K562 (cell line): Measurements from ENCODE around the gene TSPOAP1. TPM values are rescaled to one million over a fixed set of nuclear protein-coding genes. Genes with fewer than 3 reads are reported as not detected.

ENCODE experiments used
- CBFA2T2 ChIP-seq: fragments of 450-650 bp; conservative IDR thresholded peaks from 2 replicates; pipeline ENCODE4 v1.6.1; 2017; ENCODE audit warnings: mild to moderate bottlenecking
- MAZ ChIP-seq, 2 experiments: fragments of 450-650 bp in 1 of 2; sonication (generic) in 1 of 2; formaldehyde crosslinking; IDR thresholded peaks in 1 of 2; conservative IDR thresholded peaks in 1 of 2; 2 replicates each; pipeline versions ENCODE4 v1.4.0 to v1.5.0; 2020; ENCODE audit warnings: mild to moderate bottlenecking in 1 of 2, missing genetic modification reagents in 1 of 2
- NCOR1 ChIP-seq: fragments of 450-650 bp; IDR thresholded peaks from 2 replicates; pipeline ENCODE4 v1.6.1; 2016; ENCODE audit warnings: mild to moderate bottlenecking, moderate library complexity
- NFIC ChIP-seq: fragments of 450-650 bp; IDR thresholded peaks from 2 replicates; pipeline ENCODE4 v1.6.1; 2017; ENCODE audit warnings: mild to moderate bottlenecking, inconsistent platforms
- RCOR1 ChIP-seq, 2 experiments: IDR thresholded peaks; 2 replicates each; pipeline ENCODE4 v1.6.1; 2012; ENCODE audit warnings: low read depth in 2 of 2, low read length in 2 of 2, borderline replicate concordance in 1 of 2, improper control_type of control experiment in 1 of 2
- TAF7 ChIP-seq: fragments of 450-650 bp; IDR thresholded peaks from 2 replicates; pipeline ENCODE4 v1.6.1; 2016; ENCODE audit warnings: missing genetic modification characterization, missing compliant biosample characterization
- TAL1 ChIP-seq: fragments of 450-650 bp; IDR thresholded peaks from 2 replicates; pipeline ENCODE4 v1.6.1; 2016; ENCODE audit warnings: mild to moderate bottlenecking
- WHSC1 ChIP-seq: IDR thresholded peaks from one replicate; pipeline ENCODE4 v1.6.1; 2012; ENCODE audit warnings: low read length, control low read depth, inconsistent platforms
- polyA plus RNA-seq, 8 experiments: library from polyadenylated mRNA; depleted of rRNA in 4 of 8; stranded (reverse) in 5 of 8; unstranded in 3 of 8; fragments of >200 nt; fragmentation: Nextera tagmentation in 2 of 8; fragmentation: Illumina TruSeq in 1 of 8; extraction: Ambion mirVana in 2 of 8; extraction: Trizol in 1 of 8; gene quantifications; 2 replicates each; pipeline versions ENCODE4 v1.2.1 to v1.2.3, GENCODE V29; 2011 to 2014; ENCODE audit warnings: inconsistent platforms in 1 of 8, missing spikeins in 1 of 8
- total RNA-seq, 7 experiments: library from RNA; depleted of rRNA in 6 of 7; stranded (reverse); fragments of >200 nt in 6 of 7; fragmentation: Illumina TruSeq in 2 of 7; extraction: Trizol in 2 of 7; gene quantifications; 2 replicates each; pipeline versions ENCODE4 v1.2.1 to v1.2.3, GENCODE V29; 2011 to 2021; ENCODE audit warnings: low replicate concordance in 1 of 7
- TF ChIP-seq, protein P1 (sequence below): fragments of 450-650 bp; IDR thresholded peaks from 2 replicates; pipeline ENCODE4 v1.6.1; 2017; ENCODE audit warnings: antibody characterized with exemption, mild to moderate bottlenecking
- TF ChIP-seq, protein P2 (sequence below): fragments of 450-650 bp; IDR thresholded peaks from 2 replicates; pipeline ENCODE4 v1.6.1; 2018; ENCODE audit not compliant: partially characterized antibody
- TF ChIP-seq, protein P3 (sequence below), 3 experiments: fragments of 200-800 bp in 1 of 3; fragments of 250-450 bp in 1 of 3; fragments of 450-650 bp in 1 of 3; sonication (Bioruptor Pico) in 1 of 3; sonication (Bioruptor generic) in 1 of 3; formaldehyde crosslinking in 1 of 3; IDR thresholded peaks; 2 replicates each; pipeline versions ENCODE4 v1.6.1 to v1.8.0; 2016 to 2022; ENCODE audit warnings: mild to moderate bottlenecking in 2 of 3, missing genetic modification characterization in 2 of 3, missing compliant biosample characterization in 1 of 3, moderate library complexity in 1 of 3
- TF ChIP-seq, protein P4 (sequence below): fragments of 200-800 bp; sonication (Bioruptor generic); IDR thresholded peaks from 2 replicates; pipeline ENCODE4 v1.6.1; 2017; ENCODE audit warnings: missing genetic modification characterization, missing compliant biosample characterization
- TF ChIP-seq, protein P5 (sequence below): sonication (generic); IDR thresholded peaks from 2 replicates; pipeline ENCODE4 v1.6.1; 2016

The TSPOAP1 gene
- total and polyA plus RNA-seq, 9 of the 15 experiments (the other 6 are each of a cell fraction or from before 2014, with no cell fraction given) = 0.87 to 3.9 (median 1.8) TPM; not detected in 2

DNA sequence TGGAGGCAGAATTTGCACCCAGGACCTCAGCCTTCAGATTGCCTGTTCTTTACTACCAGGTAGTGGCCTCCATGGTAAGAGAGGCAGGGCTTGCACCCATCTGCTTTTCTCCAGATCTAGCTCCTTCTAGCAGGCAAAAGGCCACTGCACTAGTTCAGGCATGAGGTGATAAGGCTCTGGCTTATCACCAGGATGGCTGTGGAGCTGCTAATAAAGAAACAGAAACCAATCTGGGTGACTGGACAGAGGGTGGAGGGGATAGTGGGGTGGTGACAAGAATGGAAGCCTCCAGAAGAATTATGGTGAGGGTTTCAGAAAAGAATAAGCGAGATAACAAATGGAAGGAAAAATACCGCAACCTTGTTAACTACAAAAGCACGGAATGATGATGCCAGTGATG is 38.9 kb upstream of the TSPOAP1 start (continued):
- TF ChIP-seq, protein P1, sequence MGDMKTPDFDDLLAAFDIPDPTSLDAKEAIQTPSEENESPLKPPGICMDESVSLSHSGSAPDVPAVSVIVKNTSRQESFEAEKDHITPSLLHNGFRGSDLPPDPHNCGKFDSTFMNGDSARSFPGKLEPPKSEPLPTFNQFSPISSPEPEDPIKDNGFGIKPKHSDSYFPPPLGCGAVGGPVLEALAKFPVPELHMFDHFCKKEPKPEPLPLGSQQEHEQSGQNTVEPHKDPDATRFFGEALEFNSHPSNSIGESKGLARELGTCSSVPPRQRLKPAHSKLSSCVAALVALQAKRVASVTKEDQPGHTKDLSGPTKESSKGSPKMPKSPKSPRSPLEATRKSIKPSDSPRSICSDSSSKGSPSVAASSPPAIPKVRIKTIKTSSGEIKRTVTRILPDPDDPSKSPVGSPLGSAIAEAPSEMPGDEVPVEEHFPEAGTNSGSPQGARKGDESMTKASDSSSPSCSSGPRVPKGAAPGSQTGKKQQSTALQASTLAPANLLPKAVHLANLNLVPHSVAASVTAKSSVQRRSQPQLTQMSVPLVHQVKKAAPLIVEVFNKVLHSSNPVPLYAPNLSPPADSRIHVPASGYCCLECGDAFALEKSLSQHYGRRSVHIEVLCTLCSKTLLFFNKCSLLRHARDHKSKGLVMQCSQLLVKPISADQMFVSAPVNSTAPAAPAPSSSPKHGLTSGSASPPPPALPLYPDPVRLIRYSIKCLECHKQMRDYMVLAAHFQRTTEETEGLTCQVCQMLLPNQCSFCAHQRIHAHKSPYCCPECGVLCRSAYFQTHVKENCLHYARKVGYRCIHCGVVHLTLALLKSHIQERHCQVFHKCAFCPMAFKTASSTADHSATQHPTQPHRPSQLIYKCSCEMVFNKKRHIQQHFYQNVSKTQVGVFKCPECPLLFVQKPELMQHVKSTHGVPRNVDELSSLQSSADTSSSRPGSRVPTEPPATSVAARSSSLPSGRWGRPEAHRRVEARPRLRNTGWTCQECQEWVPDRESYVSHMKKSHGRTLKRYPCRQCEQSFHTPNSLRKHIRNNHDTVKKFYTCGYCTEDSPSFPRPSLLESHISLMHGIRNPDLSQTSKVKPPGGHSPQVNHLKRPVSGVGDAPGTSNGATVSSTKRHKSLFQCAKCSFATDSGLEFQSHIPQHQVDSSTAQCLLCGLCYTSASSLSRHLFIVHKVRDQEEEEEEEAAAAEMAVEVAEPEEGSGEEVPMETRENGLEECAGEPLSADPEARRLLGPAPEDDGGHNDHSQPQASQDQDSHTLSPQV = 0 out of 2 replicates have a peak, but pooled peaks have one; percentile 51
- TF ChIP-seq, protein P2, sequence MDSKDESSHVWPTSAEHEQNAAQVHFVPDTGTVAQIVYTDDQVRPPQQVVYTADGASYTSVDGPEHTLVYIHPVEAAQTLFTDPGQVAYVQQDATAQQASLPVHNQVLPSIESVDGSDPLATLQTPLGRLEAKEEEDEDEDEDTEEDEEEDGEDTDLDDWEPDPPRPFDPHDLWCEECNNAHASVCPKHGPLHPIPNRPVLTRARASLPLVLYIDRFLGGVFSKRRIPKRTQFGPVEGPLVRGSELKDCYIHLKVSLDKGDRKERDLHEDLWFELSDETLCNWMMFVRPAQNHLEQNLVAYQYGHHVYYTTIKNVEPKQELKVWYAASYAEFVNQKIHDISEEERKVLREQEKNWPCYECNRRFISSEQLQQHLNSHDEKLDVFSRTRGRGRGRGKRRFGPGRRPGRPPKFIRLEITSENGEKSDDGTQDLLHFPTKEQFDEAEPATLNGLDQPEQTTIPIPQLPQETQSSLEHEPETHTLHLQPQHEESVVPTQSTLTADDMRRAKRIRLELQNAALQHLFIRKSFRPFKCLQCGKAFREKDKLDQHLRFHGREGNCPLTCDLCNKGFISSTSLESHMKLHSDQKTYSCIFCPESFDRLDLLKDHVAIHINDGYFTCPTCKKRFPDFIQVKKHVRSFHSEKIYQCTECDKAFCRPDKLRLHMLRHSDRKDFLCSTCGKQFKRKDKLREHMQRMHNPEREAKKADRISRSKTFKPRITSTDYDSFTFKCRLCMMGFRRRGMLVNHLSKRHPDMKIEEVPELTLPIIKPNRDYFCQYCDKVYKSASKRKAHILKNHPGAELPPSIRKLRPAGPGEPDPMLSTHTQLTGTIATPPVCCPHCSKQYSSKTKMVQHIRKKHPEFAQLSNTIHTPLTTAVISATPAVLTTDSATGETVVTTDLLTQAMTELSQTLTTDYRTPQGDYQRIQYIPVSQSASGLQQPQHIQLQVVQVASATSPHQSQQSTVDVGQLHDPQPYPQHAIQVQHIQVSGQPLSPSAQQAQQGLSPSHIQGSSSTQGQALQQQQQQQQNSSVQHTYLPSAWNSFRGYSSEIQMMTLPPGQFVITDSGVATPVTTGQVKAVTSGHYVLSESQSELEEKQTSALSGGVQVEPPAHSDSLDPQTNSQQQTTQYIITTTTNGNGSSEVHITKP = peak; percentile 55
- TF ChIP-seq, protein P3, sequence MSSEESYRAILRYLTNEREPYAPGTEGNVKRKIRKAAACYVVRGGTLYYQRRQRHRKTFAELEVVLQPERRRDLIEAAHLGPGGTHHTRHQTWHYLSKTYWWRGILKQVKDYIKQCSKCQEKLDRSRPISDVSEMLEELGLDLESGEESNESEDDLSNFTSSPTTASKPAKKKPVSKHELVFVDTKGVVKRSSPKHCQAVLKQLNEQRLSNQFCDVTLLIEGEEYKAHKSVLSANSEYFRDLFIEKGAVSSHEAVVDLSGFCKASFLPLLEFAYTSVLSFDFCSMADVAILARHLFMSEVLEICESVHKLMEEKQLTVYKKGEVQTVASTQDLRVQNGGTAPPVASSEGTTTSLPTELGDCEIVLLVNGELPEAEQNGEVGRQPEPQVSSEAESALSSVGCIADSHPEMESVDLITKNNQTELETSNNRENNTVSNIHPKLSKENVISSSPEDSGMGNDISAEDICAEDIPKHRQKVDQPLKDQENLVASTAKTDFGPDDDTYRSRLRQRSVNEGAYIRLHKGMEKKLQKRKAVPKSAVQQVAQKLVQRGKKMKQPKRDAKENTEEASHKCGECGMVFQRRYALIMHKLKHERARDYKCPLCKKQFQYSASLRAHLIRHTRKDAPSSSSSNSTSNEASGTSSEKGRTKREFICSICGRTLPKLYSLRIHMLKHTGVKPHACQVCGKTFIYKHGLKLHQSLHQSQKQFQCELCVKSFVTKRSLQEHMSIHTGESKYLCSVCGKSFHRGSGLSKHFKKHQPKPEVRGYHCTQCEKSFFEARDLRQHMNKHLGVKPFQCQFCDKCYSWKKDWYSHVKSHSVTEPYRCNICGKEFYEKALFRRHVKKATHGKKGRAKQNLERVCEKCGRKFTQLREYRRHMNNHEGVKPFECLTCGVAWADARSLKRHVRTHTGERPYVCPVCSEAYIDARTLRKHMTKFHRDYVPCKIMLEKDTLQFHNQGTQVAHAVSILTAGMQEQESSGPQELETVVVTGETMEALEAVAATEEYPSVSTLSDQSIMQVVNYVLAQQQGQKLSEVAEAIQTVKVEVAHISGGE (CRISPR knock-in tag; IDR thresholded peaks at IDR 0.05) = 0 out of 6 replicates have a peak, but pooled peaks of 1 of the 3 experiments have one; percentile 22
- TF ChIP-seq NFIC (peak; percentile 46), TAL1 (peak; percentile 69), TAF7 (tag) (no peak), MAZ (CRISPR knock-in tag; conservative IDR thresholded peaks at IDR 0.05 in 1 of 2, IDR thresholded peaks at IDR 0.05 in 1 of 2) (peak in 1 of 2 experiments; percentile 46; a peak in 2 of 4 replicates), RCOR1 (IDR thresholded peaks at IDR 0.05; ENCODE audit: borderline replicate concordance in 1 of 2, low read depth in 2 of 2, low read length in 2 of 2) (peak; percentile 13 to 85; a peak in 2 of 4 replicates), CBFA2T2 (peak; percentile 73), NCOR1 (peak; percentile 67; the same call in 1 of the 2 replicates), WHSC1 (no peak)
- TF ChIP-seq, protein P4, sequence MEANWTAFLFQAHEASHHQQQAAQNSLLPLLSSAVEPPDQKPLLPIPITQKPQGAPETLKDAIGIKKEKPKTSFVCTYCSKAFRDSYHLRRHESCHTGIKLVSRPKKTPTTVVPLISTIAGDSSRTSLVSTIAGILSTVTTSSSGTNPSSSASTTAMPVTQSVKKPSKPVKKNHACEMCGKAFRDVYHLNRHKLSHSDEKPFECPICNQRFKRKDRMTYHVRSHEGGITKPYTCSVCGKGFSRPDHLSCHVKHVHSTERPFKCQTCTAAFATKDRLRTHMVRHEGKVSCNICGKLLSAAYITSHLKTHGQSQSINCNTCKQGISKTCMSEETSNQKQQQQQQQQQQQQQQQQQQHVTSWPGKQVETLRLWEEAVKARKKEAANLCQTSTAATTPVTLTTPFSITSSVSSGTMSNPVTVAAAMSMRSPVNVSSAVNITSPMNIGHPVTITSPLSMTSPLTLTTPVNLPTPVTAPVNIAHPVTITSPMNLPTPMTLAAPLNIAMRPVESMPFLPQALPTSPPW (CRISPR knock-in tag) = 0 out of 2 replicates have a peak, but pooled peaks have one; percentile 55
- TF ChIP-seq, protein P5, sequence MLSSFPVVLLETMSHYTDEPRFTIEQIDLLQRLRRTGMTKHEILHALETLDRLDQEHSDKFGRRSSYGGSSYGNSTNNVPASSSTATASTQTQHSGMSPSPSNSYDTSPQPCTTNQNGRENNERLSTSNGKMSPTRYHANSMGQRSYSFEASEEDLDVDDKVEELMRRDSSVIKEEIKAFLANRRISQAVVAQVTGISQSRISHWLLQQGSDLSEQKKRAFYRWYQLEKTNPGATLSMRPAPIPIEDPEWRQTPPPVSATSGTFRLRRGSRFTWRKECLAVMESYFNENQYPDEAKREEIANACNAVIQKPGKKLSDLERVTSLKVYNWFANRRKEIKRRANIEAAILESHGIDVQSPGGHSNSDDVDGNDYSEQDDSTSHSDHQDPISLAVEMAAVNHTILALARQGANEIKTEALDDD = peak; percentile 75; the same call in 1 of the 2 replicates
